HCT116 (cell line): ENCODE data around the gene COPZ1. TPM values are rescaled to one million over a fixed set of nuclear protein-coding genes. Genes with fewer than 3 reads are reported as not detected.

Experiments used
- ATAC-seq: fragments of 200-7000 bp; cut with Tn5 transposase; 2 replicates; pipeline ENCODE4 v1.9.1; 2020; ENCODE audit warnings: mild to moderate bottlenecking, moderate library complexity
- BruUV-seq: library from RNA; stranded (reverse); fragments of 400-500 nt; replicated peaks from 2 replicates; lab custom pipeline; 2021; lab: Mats Ljungman, UMichigan
- CTCF ChIA-PET: fragments of 300-600 bp; sonication (Branson Sonifier 250); formaldehyde crosslinking; loops from one replicate; lab custom pipeline; 2021; ENCODE audit warnings: antibody characterized with exemption; lab: Charles Lee
- POLR2A ChIA-PET: fragments of 300-600, 350-600 bp; sonication (Branson Sonifier 250); formaldehyde crosslinking; loops from one replicate; lab custom pipeline; 2021; ENCODE audit warnings: antibody characterized with exemption; lab: Charles Lee
- RAD21 ChIA-PET, 2 experiments: fragments of 300-600 bp; sonication (Branson Sonifier 250); formaldehyde crosslinking; loops; one replicate each; lab custom pipeline; 2023; ENCODE audit warnings: low total read pairs in 2 of 2; ENCODE audit not compliant: uncharacterized antibody in 2 of 2, unreplicated experiment in 2 of 2, low non-redundant PET in 1 of 2; lab: Charles Lee
- DNase-seq: peaks from one replicate; pipeline ENCODE4 v3.0.0-alpha.2; 2010; ENCODE audit warnings: low read depth, low spot score
- H2AFZ ChIP-seq: fragments of 200-600 bp; shearing (Covaris generic), sonication (generic); 2 replicates; pipeline ENCODE4 v1.6.1; 2017; ENCODE audit warnings: low read depth, mixed run types, mixed read lengths, antibody characterized with exemption, low read length; ENCODE audit not compliant: poor library complexity, severe bottlenecking
- H3K27ac ChIP-seq: 2 replicates; pipeline ENCODE4 v1.5.1; 2012; ENCODE audit warnings: low read depth, low read length
- H3K27me3 ChIP-seq: fragments of 200-600 bp; sonication (generic); 2 replicates; pipeline ENCODE4 v1.6.1; 2016; ENCODE audit warnings: mixed run types, low read length, mixed read lengths; ENCODE audit not compliant: insufficient read depth
- H3K36me3 ChIP-seq, 2 experiments: fragments of 200-500 bp in 1 of 2; fragments of 200-600 bp in 1 of 2; sonication (Bioruptor generic) in 1 of 2; sonication (generic) in 1 of 2; 2 replicates each; pipeline versions ENCODE4 v1.5.1 to v1.6.1; 2014 to 2016; ENCODE audit warnings: low read length in 2 of 2, inconsistent platforms in 1 of 2, mixed read lengths in 1 of 2, mixed run types in 1 of 2; ENCODE audit not compliant: insufficient read depth in 2 of 2, control insufficient read depth in 1 of 2
- H3K4me1 ChIP-seq, 2 experiments: fragments of 200-600 bp in 1 of 2; sonication (generic) in 1 of 2; 2 replicates each; pipeline versions ENCODE4 v1.5.1 to v1.6.1; 2012 to 2017; ENCODE audit warnings: low read length in 2 of 2, inconsistent platforms in 1 of 2, mild to moderate bottlenecking in 1 of 2, mixed read lengths in 1 of 2, mixed run types in 1 of 2, moderate library complexity in 1 of 2; ENCODE audit not compliant: insufficient read depth in 2 of 2, control insufficient read depth in 1 of 2
- H3K4me2 ChIP-seq: fragments of 200-600 bp; sonication (generic); 2 replicates; pipeline ENCODE4 v1.6.1; 2017; ENCODE audit warnings: mixed run types, low read length, mixed read lengths
- H3K4me3 ChIP-seq, 2 experiments: fragments of 200-600 bp in 1 of 2; sonication (generic) in 1 of 2; replicated peaks in 1 of 2; 2 replicates each; pipeline ENCODE4 v1.5.1; 2011 to 2016; ENCODE audit warnings: low read length in 2 of 2, control low read depth in 1 of 2, low read depth in 1 of 2, mild to moderate bottlenecking in 1 of 2, mixed read lengths in 1 of 2, mixed run types in 1 of 2
- H3K79me2 ChIP-seq: fragments of 200-600 bp; sonication (generic); 2 replicates; pipeline ENCODE4 v1.6.1; 2017; ENCODE audit warnings: mild to moderate bottlenecking, mixed run types, low read length, moderate library complexity, mixed read lengths; ENCODE audit not compliant: insufficient read depth
- H3K9ac ChIP-seq: fragments of 200-600 bp; sonication (generic); 2 replicates; pipeline ENCODE4 v1.6.1; 2016; ENCODE audit warnings: low read length, mixed read lengths
- H3K9me2 ChIP-seq: fragments of 200-600 bp; sonication (generic), shearing (Covaris generic); 2 replicates; pipeline ENCODE4 v1.6.1; 2017; ENCODE audit warnings: mixed run types, mild to moderate bottlenecking, moderate library complexity; ENCODE audit not compliant: insufficient read depth
- H3K9me3 ChIP-seq, 2 experiments: fragments of 200-500 bp in 1 of 2; fragments of 200-600 bp in 1 of 2; sonication (Bioruptor generic) in 1 of 2; sonication (generic) in 1 of 2; 2 replicates each; pipeline ENCODE4 v1.6.1; 2014 to 2017; ENCODE audit warnings: low read length in 2 of 2, mixed read lengths in 2 of 2, inconsistent platforms in 1 of 2, low read depth in 1 of 2, mild to moderate bottlenecking in 1 of 2, mixed run types in 1 of 2, moderate library complexity in 1 of 2; ENCODE audit not compliant: control insufficient read depth in 1 of 2, insufficient read depth in 1 of 2
- H4K20me1 ChIP-seq: fragments of 200-600 bp; sonication (generic), shearing (Covaris generic); 2 replicates; pipeline ENCODE4 v1.6.1; 2017; ENCODE audit warnings: mixed run types, mild to moderate bottlenecking, moderate library complexity; ENCODE audit not compliant: insufficient read depth
- CBX3 ChIP-seq: IDR thresholded peaks from 2 replicates; pipeline ENCODE4 v1.6.1; 2012; ENCODE audit warnings: low read depth
- EGR1 ChIP-seq: IDR thresholded peaks from 2 replicates; pipeline ENCODE4 v1.6.1; 2012; ENCODE audit warnings: low read depth
- ELF1 ChIP-seq: IDR thresholded peaks from 2 replicates; pipeline ENCODE4 v1.6.1; 2012; ENCODE audit warnings: low read depth, borderline replicate concordance
- EZH2 ChIP-seq: fragments of 200-600 bp; sonication (generic); IDR thresholded peaks from 2 replicates; pipeline ENCODE4 v1.6.1; 2017; ENCODE audit warnings: antibody characterized with exemption, mixed run types
- EZH2phosphoT487 ChIP-seq: fragments of 200-600 bp; IDR thresholded peaks from 2 replicates; pipeline ENCODE4 v1.6.1; 2018; ENCODE audit warnings: antibody characterized with exemption, borderline replicate concordance
- FOSL1 ChIP-seq: IDR thresholded peaks from 2 replicates; pipeline ENCODE4 v1.6.1; 2012; ENCODE audit warnings: low read depth
- JUND ChIP-seq: IDR thresholded peaks from 2 replicates; pipeline ENCODE4 v1.6.1; 2012
- POLR2A ChIP-seq: IDR thresholded peaks from 2 replicates; pipeline ENCODE4 v1.7.0; 2011; ENCODE audit warnings: borderline replicate concordance; ENCODE audit not compliant: insufficient read depth, insufficient read length; ENCODE audit errors: extremely low read depth
- POLR2AphosphoS5 ChIP-seq: IDR thresholded peaks from 2 replicates; pipeline ENCODE4 v1.6.1; 2011; ENCODE audit warnings: mild to moderate bottlenecking, low read depth, low read length, moderate library complexity
- RAD21 ChIP-seq: IDR thresholded peaks from 2 replicates; pipeline ENCODE4 v1.6.1; 2012; ENCODE audit warnings: low read depth, mild to moderate bottlenecking
- SIN3A ChIP-seq: IDR thresholded peaks from 2 replicates; pipeline ENCODE4 v1.6.1; 2012; ENCODE audit warnings: low read depth
- SP1 ChIP-seq: IDR thresholded peaks from 2 replicates; pipeline ENCODE4 v1.6.1; 2012; ENCODE audit warnings: low read depth
- SRF ChIP-seq: IDR thresholded peaks from 2 replicates; pipeline ENCODE4 v1.6.1; 2012; ENCODE audit warnings: low read depth
- TCF7L2 ChIP-seq: IDR thresholded peaks from 2 replicates; pipeline ENCODE4 v1.7.0; 2011; ENCODE audit warnings: borderline replicate concordance, inconsistent platforms; ENCODE audit not compliant: insufficient read depth, insufficient read length; ENCODE audit errors: extremely low read depth
- ZFX ChIP-seq: fragments of 450-650 bp; IDR thresholded peaks from 2 replicates; pipeline ENCODE4 v1.6.1; 2017
- ZNF274 ChIP-seq: fragments of 200-500 bp; sonication (Bioruptor generic); IDR thresholded peaks from 2 replicates; pipeline ENCODE4 v1.6.1; 2014; ENCODE audit warnings: mild to moderate bottlenecking, low read depth, low read length, inconsistent platforms
- intact Hi-C: fragments of 100-400 bp; cut with micrococcal nuclease; formaldehyde crosslinking; loops from 2 replicates; pipeline ENCODE4 v1.10.0; 2022
- total RNA-seq: library from RNA; stranded (reverse); gene quantifications from one replicate; pipeline ENCODE4 v1.2.1, GENCODE V29; 2021; ENCODE audit not compliant: unreplicated experiment
- TF ChIP-seq, protein P1 (sequence below): IDR thresholded peaks from 2 replicates; pipeline ENCODE4 v1.6.1; 2012
- TF ChIP-seq, protein P2 (sequence below): IDR thresholded peaks from 2 replicates; pipeline ENCODE4 v1.6.1; 2012; ENCODE audit warnings: low read depth
- TF ChIP-seq, protein P3 (sequence below), 3 experiments: fragments of 200-600 bp in 1 of 3; sonication (generic) in 1 of 3; IDR thresholded peaks in 2 of 3; conservative IDR thresholded peaks in 1 of 3; 2 replicates each; pipeline ENCODE4 v1.5.1; 2012 to 2017; ENCODE audit warnings: low read depth in 2 of 3, low read length in 2 of 3, antibody characterized with exemption in 1 of 3, borderline replicate concordance in 1 of 3, control low read depth in 1 of 3, mild to moderate bottlenecking in 1 of 3, mixed read lengths in 1 of 3, mixed run types in 1 of 3, moderate library complexity in 1 of 3; ENCODE audit not compliant: insufficient read depth in 1 of 3
- TF ChIP-seq, protein P4 (sequence below): IDR thresholded peaks from 2 replicates; pipeline ENCODE4 v1.6.1; 2012

Gene COPZ1
- total RNA-seq, 1 experiment from 2014 or later, result 191 TPM

DNA sequence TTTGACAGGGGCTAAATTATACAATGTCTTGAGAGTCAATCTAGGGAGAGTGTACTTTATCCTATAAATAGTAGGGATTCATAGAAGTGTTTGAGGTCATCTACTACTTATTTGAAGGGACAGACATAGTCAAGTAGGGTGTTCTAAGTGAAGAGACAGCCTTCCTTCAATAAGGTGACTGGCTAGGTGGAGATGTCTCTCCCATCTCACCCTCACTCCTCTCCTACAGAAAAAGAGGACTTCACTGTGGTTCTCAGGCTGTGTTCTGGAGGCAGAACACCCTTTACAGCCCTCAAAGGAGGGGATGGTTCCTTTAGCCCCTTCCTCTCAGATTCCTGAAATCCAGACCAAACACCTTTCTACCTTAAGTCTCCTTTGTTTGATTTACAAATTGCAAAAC, 21.3 kb upstream of the COPZ1 start:
- H3K79me2 ChIP-seq, result no peaks in the 10 kb centered on the region
- H2AFZ ChIP-seq, result no peak overlapping the region
- no peak overlapping the region for H3K4me2 ChIP-seq
- no peaks in the 10 kb centered on the region for H3K9me3 ChIP-seq
- no peak overlapping the region for H3K27ac ChIP-seq
- no peak overlapping the region for H3K9ac ChIP-seq
- CTCF ChIA-PET, result no interaction called here
- H3K36me3 ChIP-seq, result no peaks in the 10 kb centered on the region
- no peaks in the 10 kb centered on the region for H3K9me2 ChIP-seq
- RAD21 ChIA-PET, result no interaction called here
- DNase-seq (no peak), ATAC-seq (no peak)
- intact Hi-C loops, result no loop called here
- TF ChIP-seq CBX3, result no peak
- TF ChIP-seq EGR1, result no peak
- TF ChIP-seq POLR2AphosphoS5, result no peak
- TF ChIP-seq POLR2A, result no peak
- no peak for TF ChIP-seq EZH2phosphoT487
- TF ChIP-seq TCF7L2, result no peak
- no peak for TF ChIP-seq ZFX
- no peak for TF ChIP-seq SRF
- no peak for TF ChIP-seq RAD21
- TF ChIP-seq ELF1, result no peak
- TF ChIP-seq, protein P1, sequence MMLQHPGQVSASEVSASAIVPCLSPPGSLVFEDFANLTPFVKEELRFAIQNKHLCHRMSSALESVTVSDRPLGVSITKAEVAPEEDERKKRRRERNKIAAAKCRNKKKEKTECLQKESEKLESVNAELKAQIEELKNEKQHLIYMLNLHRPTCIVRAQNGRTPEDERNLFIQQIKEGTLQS, result no peak
- TF ChIP-seq ZNF274, result no peak
- TF ChIP-seq, protein P2, sequence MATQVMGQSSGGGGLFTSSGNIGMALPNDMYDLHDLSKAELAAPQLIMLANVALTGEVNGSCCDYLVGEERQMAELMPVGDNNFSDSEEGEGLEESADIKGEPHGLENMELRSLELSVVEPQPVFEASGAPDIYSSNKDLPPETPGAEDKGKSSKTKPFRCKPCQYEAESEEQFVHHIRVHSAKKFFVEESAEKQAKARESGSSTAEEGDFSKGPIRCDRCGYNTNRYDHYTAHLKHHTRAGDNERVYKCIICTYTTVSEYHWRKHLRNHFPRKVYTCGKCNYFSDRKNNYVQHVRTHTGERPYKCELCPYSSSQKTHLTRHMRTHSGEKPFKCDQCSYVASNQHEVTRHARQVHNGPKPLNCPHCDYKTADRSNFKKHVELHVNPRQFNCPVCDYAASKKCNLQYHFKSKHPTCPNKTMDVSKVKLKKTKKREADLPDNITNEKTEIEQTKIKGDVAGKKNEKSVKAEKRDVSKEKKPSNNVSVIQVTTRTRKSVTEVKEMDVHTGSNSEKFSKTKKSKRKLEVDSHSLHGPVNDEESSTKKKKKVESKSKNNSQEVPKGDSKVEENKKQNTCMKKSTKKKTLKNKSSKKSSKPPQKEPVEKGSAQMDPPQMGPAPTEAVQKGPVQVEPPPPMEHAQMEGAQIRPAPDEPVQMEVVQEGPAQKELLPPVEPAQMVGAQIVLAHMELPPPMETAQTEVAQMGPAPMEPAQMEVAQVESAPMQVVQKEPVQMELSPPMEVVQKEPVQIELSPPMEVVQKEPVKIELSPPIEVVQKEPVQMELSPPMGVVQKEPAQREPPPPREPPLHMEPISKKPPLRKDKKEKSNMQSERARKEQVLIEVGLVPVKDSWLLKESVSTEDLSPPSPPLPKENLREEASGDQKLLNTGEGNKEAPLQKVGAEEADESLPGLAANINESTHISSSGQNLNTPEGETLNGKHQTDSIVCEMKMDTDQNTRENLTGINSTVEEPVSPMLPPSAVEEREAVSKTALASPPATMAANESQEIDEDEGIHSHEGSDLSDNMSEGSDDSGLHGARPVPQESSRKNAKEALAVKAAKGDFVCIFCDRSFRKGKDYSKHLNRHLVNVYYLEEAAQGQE, result no peak
- TF ChIP-seq EZH2, result no peak
- TF ChIP-seq SP1, result no peak
- no peak for TF ChIP-seq JUND
- no peak for TF ChIP-seq FOSL1
- TF ChIP-seq, protein P3, sequence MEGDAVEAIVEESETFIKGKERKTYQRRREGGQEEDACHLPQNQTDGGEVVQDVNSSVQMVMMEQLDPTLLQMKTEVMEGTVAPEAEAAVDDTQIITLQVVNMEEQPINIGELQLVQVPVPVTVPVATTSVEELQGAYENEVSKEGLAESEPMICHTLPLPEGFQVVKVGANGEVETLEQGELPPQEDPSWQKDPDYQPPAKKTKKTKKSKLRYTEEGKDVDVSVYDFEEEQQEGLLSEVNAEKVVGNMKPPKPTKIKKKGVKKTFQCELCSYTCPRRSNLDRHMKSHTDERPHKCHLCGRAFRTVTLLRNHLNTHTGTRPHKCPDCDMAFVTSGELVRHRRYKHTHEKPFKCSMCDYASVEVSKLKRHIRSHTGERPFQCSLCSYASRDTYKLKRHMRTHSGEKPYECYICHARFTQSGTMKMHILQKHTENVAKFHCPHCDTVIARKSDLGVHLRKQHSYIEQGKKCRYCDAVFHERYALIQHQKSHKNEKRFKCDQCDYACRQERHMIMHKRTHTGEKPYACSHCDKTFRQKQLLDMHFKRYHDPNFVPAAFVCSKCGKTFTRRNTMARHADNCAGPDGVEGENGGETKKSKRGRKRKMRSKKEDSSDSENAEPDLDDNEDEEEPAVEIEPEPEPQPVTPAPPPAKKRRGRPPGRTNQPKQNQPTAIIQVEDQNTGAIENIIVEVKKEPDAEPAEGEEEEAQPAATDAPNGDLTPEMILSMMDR (IDR thresholded peaks at IDR 0.05 in 2 of 3, conservative IDR thresholded peaks at IDR 0.05 in 1 of 3; ENCODE audit: borderline replicate concordance in 1 of 3, insufficient read depth in 1 of 3, low read depth in 2 of 3, low read length in 2 of 3), result no peak
- TF ChIP-seq, protein P4, sequence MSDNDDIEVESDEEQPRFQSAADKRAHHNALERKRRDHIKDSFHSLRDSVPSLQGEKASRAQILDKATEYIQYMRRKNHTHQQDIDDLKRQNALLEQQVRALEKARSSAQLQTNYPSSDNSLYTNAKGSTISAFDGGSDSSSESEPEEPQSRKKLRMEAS, result no peak
- no peak for TF ChIP-seq SIN3A
- no TSS peak for BruUV-seq
- no peaks in the 10 kb centered on the region for H4K20me1 ChIP-seq
- no peak overlapping the region for H3K4me3 ChIP-seq
- H3K27me3 ChIP-seq, result peaks cover 12% of the 10 kb centered on the region; the same call in 1 of the 2 replicates
- POLR2A ChIA-PET, result no interaction called here
- peaks cover 44 to 48% of the 10 kb centered on the region in 2 experiments for H3K4me1 ChIP-seq
